GM12872 (cell line): ENCODE results near the gene MRPL2.

Source experiments
- CTCF ChIP-seq: IDR thresholded peaks from 3 replicates; pipeline ENCODE4 v1.5.1; 2011; ENCODE audit warnings: low read depth, mild to moderate bottlenecking, low read length, moderate library complexity; ENCODE audit not compliant: insufficient read depth

The MRPL2 gene

DNA sequence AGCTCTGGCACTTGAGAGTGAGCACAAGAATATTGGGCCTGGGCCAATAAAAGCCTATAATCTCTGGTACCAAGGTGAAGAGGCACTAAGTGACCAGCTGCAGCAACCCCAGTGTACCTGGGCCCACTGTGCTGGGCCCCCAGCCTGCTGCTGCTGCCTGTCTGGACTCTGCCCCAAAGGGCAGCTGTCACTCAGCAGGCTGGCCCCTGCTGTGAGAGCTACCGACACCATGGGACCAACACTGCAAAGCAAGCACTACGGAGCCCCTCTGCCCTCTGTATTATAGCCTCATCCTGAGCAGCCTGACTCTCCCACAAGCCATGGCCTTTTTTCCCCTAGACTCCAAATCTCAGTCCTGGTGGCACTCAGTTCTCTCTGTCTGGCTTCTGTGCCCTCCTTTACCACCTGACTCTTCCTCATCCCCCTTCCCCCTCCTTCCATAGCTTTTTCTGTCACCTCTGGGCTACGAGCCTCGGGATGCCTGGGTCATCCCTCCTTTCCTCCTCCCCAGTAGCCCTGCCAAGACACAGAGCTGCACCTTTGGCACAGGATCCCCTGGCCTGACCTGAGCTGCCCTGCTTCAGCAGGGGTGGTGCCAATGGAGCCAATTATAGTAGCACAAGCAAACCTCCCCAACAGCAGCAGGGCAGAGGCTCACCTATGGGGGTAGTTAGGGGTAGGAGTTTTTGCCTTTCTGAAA lies 23.6 kb downstream of the MRPL2 start:
- TF ChIP-seq CTCF = no peak

DNA sequence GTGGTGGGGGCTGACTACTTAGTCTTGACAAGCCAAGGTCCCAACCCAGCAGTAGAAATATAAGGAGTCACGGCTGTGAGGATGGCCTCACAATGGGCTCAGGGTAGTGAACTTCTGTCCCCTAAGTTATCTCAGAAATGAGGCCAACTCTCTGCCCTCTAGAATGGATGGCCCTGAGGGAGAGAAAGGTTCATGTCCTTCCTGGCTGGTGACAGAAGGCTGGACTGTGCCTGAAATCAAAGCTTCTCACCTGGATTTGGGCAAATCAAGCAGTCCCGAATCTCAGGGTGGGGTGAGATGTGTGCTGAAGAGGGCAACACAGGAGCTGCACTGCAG lies 25.1 kb downstream of the MRPL2 start:
- TF ChIP-seq CTCF = no peak

GRCh38 chr6:43033496-43034189 lies 25.6 kb downstream of the MRPL2 start:
- TF ChIP-seq CTCF = no peak

DNA sequence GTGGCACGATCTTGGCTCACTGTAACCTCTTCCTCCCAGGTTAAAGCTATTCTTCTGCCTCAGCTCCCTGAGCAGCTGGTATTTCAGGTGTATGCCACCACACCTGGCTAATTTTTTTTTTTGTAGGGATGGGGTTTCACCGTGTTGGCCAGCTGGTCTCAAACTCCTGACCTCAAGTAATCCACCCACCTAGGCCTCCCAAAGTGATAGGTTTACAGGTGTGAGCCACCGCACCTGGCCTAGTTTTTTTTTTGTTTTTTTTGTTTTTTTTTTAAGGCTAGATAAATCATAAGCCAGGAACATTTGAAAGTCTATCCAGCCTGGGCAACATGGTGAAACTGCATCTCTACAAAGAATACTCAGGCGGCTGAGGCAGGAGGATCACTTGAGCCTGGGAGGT lies 26.9 kb downstream of the MRPL2 start:
- TF ChIP-seq CTCF = no peak

DNA sequence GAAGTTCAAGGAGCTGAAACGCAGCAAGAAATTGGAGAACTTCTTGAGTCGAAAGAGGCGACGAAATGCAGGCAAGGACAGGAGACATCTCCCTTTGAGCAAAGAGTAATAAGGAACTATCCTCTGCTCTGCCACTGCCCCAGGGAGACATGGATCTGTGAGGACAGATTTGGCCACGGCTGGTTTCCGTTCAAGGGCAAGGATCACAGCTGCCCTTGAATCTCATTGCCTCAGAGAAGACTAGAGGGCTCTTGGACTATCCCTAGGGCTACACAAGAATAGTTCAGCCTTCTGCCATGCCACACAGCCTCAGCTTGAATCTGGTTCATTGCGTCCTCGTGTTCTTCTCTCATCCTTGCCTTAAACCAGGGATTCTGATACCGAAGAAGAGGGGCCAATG lies 30.1 kb downstream of the MRPL2 start:
- TF ChIP-seq CTCF = no peak

DNA sequence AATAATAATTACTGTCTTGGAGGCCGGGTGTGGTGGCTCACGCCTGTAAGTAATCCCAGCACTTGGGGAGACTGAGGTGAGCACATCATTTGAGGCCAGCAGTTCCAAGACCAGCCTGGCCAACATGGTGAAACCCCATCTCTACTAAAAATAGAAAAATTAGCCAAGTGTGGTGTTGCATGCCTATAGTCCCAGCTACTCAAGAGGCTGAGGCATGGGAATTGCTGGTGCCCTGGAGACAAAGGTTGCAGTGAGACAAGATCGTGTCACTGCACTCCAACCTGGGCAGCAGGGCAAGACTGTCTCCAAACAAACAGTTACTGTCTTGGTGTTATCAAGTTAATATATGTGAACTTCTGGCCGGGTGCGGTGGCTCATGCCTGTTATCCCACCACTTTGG lies 32.9 kb downstream of the MRPL2 start:
- TF ChIP-seq CTCF = no peak

GRCh38 chr6:43024436-43024835 lies 34.8 kb downstream of the MRPL2 start:
- no peak for TF ChIP-seq CTCF
